GM13977 (cell line): ENCODE results near the gene MRPS27.

Source experiments
- DNase-seq: peaks from one replicate; pipeline ENCODE4 v3.0.0; 2012; ENCODE audit warnings: low spot score
- CTCF ChIP-seq: IDR thresholded peaks from 2 replicates; pipeline ENCODE4 v1.5.1; 2012; ENCODE audit warnings: mild to moderate bottlenecking, control low read depth; ENCODE audit not compliant: insufficient read depth; ENCODE audit errors: extremely low read depth, missing control alignments
- in situ Hi-C: fragments of 300-500 bp; cut with MboI; formaldehyde crosslinking; loops from one replicate; pipeline ENCODE4 v1.12.0; 2022; ENCODE audit warnings: low sequenced_read_pairs, low pct_unique_long_range_greater_than_20kb, mixed read lengths, inconsistent platforms; ENCODE audit not compliant: unreplicated experiment

MRPS27 gene

GRCh38 chr5:72286798-72287197, 33.2 kb downstream of the MRPS27 start:
- TF ChIP-seq CTCF, result no peak
- in situ Hi-C loops, result no loop called here

GRCh38 chr5:72285424-72285821, 34.6 kb downstream of the MRPS27 start:
- DNase-seq, result no peak
- no peak for TF ChIP-seq CTCF
- in situ Hi-C loops, result no loop called here

More at GRCh38 chr5:72286798-72287197, 33.2 kb downstream of the MRPS27 start:
- no peak for DNase-seq

- in situ Hi-C loops, result no loop called here
- TF ChIP-seq CTCF, result no peak
- DNase-seq, result no peak
These were observed 35.2 kb downstream of the MRPS27 start for GRCh38 chr5:72284559-72285423.

- DNase-seq, result no peak
- no peak for TF ChIP-seq CTCF
- in situ Hi-C loops, result no loop called here
These were observed 36.7 kb downstream of the MRPS27 start for GRCh38 chr5:72283358-72283757.

GRCh38 chr5:72282878-72283277, 37.2 kb downstream of the MRPS27 start:
- DNase-seq, result no peak
- in situ Hi-C loops, result no loop called here
- no peak for TF ChIP-seq CTCF

GRCh38 chr5:72281764-72282499, 38.1 kb downstream of the MRPS27 start:
- in situ Hi-C loops, result no loop called here
- TF ChIP-seq CTCF, result no peak
- DNase-seq, result no peak
